SK-N-SH treated with all-trans-retinoic acid at 6 μM for 48 hours (cell line): ENCODE results near the gene NLGN4X.

Experiments used
- ATAC-seq: fragments of 200-7000 bp; cut with Tn5 transposase; 3 replicates; pipeline ENCODE4 v1.9.1; 2020; ENCODE audit warnings: mild to moderate bottlenecking, moderate library complexity
- ARNTL ChIP-seq: fragments of 450-650 bp; formaldehyde crosslinking; IDR thresholded peaks from 2 replicates; pipeline ENCODE4 v1.5.0; 2020; ENCODE audit warnings: low read depth, mild to moderate bottlenecking, moderate library complexity, borderline replicate concordance
- BACH2 ChIP-seq: fragments of 250-450 bp; sonication (Bioruptor Pico); IDR thresholded peaks from 2 replicates; pipeline ENCODE4 v1.9.0; 2021; ENCODE audit warnings: mild to moderate bottlenecking, borderline replicate concordance
- CSDC2 ChIP-seq: fragments of 250-450 bp; sonication (Bioruptor Pico); IDR thresholded peaks from 2 replicates; pipeline ENCODE4 v1.5.0; 2020; ENCODE audit warnings: mild to moderate bottlenecking, moderate library complexity
- ESRRG ChIP-seq: fragments of 250-450 bp; sonication (Bioruptor Pico); IDR thresholded peaks from 2 replicates; pipeline ENCODE4 v1.6.1; 2021; ENCODE audit warnings: mild to moderate bottlenecking
- GLIS3 ChIP-seq: fragments of 250-450 bp; sonication (Bioruptor Pico); IDR thresholded peaks from 2 replicates; pipeline ENCODE4 v1.5.0; 2020; ENCODE audit warnings: mild to moderate bottlenecking, moderate library complexity
- ISL1 ChIP-seq: fragments of 250-450 bp; sonication (Bioruptor Pico); IDR thresholded peaks from 2 replicates; pipeline ENCODE4 v2.1.2; 2022; ENCODE audit warnings: mild to moderate bottlenecking, moderate library complexity
- OSR1 ChIP-seq: fragments of 250-450 bp; sonication (Bioruptor Pico); IDR thresholded peaks from 2 replicates; pipeline ENCODE4 v1.8.0; 2022; ENCODE audit warnings: moderate library complexity, mild to moderate bottlenecking, inconsistent platforms
- PPARA ChIP-seq: fragments of 250-450 bp; sonication (Bioruptor Pico); IDR thresholded peaks from 2 replicates; pipeline ENCODE4 v1.5.0; 2020; ENCODE audit warnings: mild to moderate bottlenecking, borderline replicate concordance
- RARB ChIP-seq: fragments of 250-450 bp; sonication (Bioruptor Pico); IDR thresholded peaks from 2 replicates; pipeline ENCODE4 v1.8.0; 2021; ENCODE audit warnings: mild to moderate bottlenecking, moderate library complexity
- SNAI2 ChIP-seq: fragments of 250-450 bp; sonication (Bioruptor Pico); IDR thresholded peaks from 2 replicates; pipeline ENCODE4 v1.5.0; 2020; ENCODE audit warnings: mild to moderate bottlenecking, moderate library complexity
- TCF4 ChIP-seq: fragments of 250-450 bp; sonication (Bioruptor Pico); IDR thresholded peaks from 2 replicates; pipeline ENCODE4 v1.8.0; 2021; ENCODE audit warnings: mild to moderate bottlenecking, moderate library complexity, borderline replicate concordance
- TOX ChIP-seq: fragments of 250-450 bp; sonication (Bioruptor Pico); IDR thresholded peaks from 2 replicates; pipeline ENCODE4 v1.8.0; 2021; ENCODE audit warnings: mild to moderate bottlenecking, moderate library complexity, borderline replicate concordance
- ZC3H10 ChIP-seq: fragments of 250-450 bp; sonication (Bioruptor Pico); IDR thresholded peaks from 2 replicates; pipeline ENCODE4 v1.5.1; 2021; ENCODE audit warnings: mild to moderate bottlenecking, moderate library complexity
- ZFP3 ChIP-seq: fragments of 250-450 bp; sonication (Bioruptor Pico); IDR thresholded peaks from 2 replicates; pipeline ENCODE4 v1.5.0; 2020; ENCODE audit warnings: mild to moderate bottlenecking, moderate library complexity
- ZFP30 ChIP-seq: fragments of 450-650 bp; formaldehyde crosslinking; IDR thresholded peaks from 2 replicates; pipeline ENCODE4 v1.5.0; 2022; ENCODE audit warnings: mild to moderate bottlenecking, moderate library complexity
- ZNF565 ChIP-seq: fragments of 450-650 bp; formaldehyde crosslinking; conservative IDR thresholded peaks from 2 replicates; pipeline ENCODE4 v1.5.0; 2020; ENCODE audit warnings: low read depth, mild to moderate bottlenecking, moderate library complexity
- ZNF70 ChIP-seq: fragments of 450-650 bp; formaldehyde crosslinking; IDR thresholded peaks from 2 replicates; pipeline ENCODE4 v1.5.0; 2020; ENCODE audit warnings: mild to moderate bottlenecking, moderate library complexity
- TF ChIP-seq, protein P1 (sequence below): fragments of 250-450 bp; sonication (Bioruptor Pico); IDR thresholded peaks from 2 replicates; pipeline ENCODE4 v1.5.0; 2020; ENCODE audit warnings: mild to moderate bottlenecking, moderate library complexity
- TF ChIP-seq, protein P2 (sequence below): fragments of 250-450 bp; sonication (Bioruptor Pico); IDR thresholded peaks from 2 replicates; pipeline ENCODE4 v1.5.1; 2020; ENCODE audit warnings: low read depth, mild to moderate bottlenecking, moderate library complexity
- TF ChIP-seq, protein P3 (sequence below): fragments of 250-450 bp; sonication (Bioruptor Pico); IDR thresholded peaks from 2 replicates; pipeline ENCODE4 v1.8.0; 2020; ENCODE audit warnings: mild to moderate bottlenecking, moderate library complexity, borderline replicate concordance
- TF ChIP-seq, protein P4 (sequence below): fragments of 250-450 bp; sonication (Bioruptor Pico); IDR thresholded peaks from 2 replicates; pipeline ENCODE4 v1.5.1; 2021; ENCODE audit warnings: mild to moderate bottlenecking, moderate library complexity

Gene NLGN4X

DNA sequence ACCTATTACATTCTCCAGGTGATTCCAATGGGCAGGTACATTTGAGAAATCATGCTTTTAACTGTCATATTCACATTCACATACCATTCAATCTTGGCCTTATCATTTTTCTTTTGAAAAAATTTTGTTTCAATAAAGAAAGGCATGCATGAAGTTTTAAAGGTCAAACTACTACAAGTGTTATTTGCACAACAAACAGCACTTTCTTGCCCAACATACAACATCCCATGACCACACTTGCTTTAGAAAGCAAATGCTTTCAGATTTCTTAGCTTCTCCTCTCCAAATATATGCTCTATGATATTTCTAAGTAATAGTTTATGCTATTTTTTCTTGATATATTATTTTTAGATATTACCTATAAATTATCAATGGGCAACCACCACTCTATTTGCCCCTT, 58.2 kb downstream of the NLGN4X start (continued):
- TF ChIP-seq, protein P1, sequence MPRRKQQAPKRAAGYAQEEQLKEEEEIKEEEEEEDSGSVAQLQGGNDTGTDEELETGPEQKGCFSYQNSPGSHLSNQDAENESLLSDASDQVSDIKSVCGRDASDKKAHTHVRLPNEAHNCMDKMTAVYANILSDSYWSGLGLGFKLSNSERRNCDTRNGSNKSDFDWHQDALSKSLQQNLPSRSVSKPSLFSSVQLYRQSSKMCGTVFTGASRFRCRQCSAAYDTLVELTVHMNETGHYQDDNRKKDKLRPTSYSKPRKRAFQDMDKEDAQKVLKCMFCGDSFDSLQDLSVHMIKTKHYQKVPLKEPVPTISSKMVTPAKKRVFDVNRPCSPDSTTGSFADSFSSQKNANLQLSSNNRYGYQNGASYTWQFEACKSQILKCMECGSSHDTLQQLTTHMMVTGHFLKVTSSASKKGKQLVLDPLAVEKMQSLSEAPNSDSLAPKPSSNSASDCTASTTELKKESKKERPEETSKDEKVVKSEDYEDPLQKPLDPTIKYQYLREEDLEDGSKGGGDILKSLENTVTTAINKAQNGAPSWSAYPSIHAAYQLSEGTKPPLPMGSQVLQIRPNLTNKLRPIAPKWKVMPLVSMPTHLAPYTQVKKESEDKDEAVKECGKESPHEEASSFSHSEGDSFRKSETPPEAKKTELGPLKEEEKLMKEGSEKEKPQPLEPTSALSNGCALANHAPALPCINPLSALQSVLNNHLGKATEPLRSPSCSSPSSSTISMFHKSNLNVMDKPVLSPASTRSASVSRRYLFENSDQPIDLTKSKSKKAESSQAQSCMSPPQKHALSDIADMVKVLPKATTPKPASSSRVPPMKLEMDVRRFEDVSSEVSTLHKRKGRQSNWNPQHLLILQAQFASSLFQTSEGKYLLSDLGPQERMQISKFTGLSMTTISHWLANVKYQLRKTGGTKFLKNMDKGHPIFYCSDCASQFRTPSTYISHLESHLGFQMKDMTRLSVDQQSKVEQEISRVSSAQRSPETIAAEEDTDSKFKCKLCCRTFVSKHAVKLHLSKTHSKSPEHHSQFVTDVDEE (CRISPR knock-in tag): no peak
- TF ChIP-seq ARNTL: no peak
- no peak for TF ChIP-seq RARB (CRISPR knock-in tag)
- TF ChIP-seq PPARA (CRISPR knock-in tag): no peak
- TF ChIP-seq OSR1 (CRISPR knock-in tag): no peak
- no peak for TF ChIP-seq TOX
- TF ChIP-seq CSDC2 (CRISPR knock-in tag): no peak
- TF ChIP-seq, all 23 proteins: peak for 0

DNA sequence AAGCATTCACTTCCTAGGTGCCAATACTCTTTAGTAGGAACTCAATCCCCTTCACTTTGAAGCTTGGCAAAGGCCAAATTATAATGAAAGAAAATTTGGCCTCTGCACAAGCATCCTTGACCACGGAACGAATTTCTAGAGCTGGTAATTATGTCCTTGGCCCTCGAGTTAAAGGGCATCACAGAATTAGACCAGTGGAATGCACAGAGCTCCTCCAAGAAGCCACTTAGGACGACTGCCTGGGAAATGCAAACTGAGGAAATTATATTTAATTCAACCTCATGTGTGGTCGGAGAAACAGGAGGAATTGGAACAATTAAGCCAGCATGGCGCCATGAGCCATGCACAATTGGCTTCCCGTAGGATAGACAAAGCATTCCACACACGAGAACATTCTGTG, 59.3 kb downstream of the NLGN4X start:
- TF ChIP-seq SNAI2 (CRISPR knock-in tag) (no peak), ZFP3 (CRISPR knock-in tag) (no peak), ESRRG (CRISPR knock-in tag) (no peak), BACH2 (CRISPR knock-in tag) (no peak)
- TF ChIP-seq, protein P2, sequence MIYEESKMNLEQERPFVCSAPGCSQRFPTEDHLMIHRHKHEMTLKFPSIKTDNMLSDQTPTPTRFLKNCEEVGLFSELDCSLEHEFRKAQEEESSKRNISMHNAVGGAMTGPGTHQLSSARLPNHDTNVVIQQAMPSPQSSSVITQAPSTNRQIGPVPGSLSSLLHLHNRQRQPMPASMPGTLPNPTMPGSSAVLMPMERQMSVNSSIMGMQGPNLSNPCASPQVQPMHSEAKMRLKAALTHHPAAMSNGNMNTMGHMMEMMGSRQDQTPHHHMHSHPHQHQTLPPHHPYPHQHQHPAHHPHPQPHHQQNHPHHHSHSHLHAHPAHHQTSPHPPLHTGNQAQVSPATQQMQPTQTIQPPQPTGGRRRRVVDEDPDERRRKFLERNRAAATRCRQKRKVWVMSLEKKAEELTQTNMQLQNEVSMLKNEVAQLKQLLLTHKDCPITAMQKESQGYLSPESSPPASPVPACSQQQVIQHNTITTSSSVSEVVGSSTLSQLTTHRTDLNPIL (CRISPR knock-in tag): no peak
- TF ChIP-seq, protein P3, sequence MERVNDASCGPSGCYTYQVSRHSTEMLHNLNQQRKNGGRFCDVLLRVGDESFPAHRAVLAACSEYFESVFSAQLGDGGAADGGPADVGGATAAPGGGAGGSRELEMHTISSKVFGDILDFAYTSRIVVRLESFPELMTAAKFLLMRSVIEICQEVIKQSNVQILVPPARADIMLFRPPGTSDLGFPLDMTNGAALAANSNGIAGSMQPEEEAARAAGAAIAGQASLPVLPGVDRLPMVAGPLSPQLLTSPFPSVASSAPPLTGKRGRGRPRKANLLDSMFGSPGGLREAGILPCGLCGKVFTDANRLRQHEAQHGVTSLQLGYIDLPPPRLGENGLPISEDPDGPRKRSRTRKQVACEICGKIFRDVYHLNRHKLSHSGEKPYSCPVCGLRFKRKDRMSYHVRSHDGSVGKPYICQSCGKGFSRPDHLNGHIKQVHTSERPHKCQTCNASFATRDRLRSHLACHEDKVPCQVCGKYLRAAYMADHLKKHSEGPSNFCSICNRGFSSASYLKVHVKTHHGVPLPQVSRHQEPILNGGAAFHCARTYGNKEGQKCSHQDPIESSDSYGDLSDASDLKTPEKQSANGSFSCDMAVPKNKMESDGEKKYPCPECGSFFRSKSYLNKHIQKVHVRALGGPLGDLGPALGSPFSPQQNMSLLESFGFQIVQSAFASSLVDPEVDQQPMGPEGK (CRISPR knock-in tag): no peak
- TF ChIP-seq, protein P4, sequence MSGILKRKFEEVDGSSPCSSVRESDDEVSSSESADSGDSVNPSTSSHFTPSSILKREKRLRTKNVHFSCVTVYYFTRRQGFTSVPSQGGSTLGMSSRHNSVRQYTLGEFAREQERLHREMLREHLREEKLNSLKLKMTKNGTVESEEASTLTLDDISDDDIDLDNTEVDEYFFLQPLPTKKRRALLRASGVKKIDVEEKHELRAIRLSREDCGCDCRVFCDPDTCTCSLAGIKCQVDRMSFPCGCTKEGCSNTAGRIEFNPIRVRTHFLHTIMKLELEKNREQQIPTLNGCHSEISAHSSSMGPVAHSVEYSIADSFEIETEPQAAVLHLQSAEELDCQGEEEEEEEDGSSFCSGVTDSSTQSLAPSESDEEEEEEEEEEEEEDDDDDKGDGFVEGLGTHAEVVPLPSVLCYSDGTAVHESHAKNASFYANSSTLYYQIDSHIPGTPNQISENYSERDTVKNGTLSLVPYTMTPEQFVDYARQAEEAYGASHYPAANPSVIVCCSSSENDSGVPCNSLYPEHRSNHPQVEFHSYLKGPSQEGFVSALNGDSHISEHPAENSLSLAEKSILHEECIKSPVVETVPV (CRISPR knock-in tag): no peak
- no peak for ATAC-seq

DNA sequence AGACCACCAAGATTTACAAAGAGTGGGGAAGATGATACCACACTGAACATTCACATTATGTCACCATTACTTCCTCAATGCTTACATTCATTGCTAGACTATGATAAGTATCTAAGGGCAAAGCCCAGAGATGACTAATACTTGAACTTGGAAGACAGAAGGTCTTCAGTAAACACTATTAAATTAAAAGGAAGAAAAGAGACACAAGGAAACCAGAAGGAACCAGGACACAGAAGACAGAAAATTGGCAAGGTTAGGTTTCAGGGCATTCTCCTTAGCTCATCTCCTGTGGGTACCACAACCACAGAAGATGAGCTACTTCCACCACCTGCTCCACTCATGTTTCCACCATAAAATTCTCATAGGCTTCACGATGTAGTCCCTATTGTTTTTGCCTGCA, 64.9 kb downstream of the NLGN4X start:
- no peak for ATAC-seq
- TF ChIP-seq ESRRG (CRISPR knock-in tag) (no peak), ARNTL (no peak), SNAI2 (CRISPR knock-in tag) (no peak), GLIS3 (CRISPR knock-in tag) (no peak), TCF4 (CRISPR knock-in tag) (no peak), TOX (no peak), OSR1 (CRISPR knock-in tag) (no peak), RARB (CRISPR knock-in tag) (no peak), PPARA (CRISPR knock-in tag) (no peak), ZNF70 (CRISPR knock-in tag) (no peak), ZC3H10 (CRISPR knock-in tag) (no peak), ISL1 (CRISPR knock-in tag) (no peak), ZFP30 (CRISPR knock-in tag) (no peak), ZNF565 (CRISPR knock-in tag) (no peak), ZFP3 (CRISPR knock-in tag) (no peak)
- TF ChIP-seq, protein P3 (CRISPR knock-in tag): no peak
- TF ChIP-seq, protein P4 (CRISPR knock-in tag): no peak
- TF ChIP-seq, protein P2 (CRISPR knock-in tag): no peak
- TF ChIP-seq, protein P1 (CRISPR knock-in tag): no peak
- TF ChIP-seq, all 23 proteins: peak for 0
